CD4-positive, CD25-positive, alpha-beta regulatory T cell (primary cell): ENCODE data around the gene LILRB4. TPM values are rescaled to one million over a fixed set of nuclear protein-coding genes. Genes with fewer than 3 reads are reported as not detected.
A peak's percentile ranks its signal among the peaks of the same experiment; 100 is the strongest.
"Not testable (repeated sequence)": the region's sequence is repeated elsewhere in the genome, so short reads cannot be mapped to it uniquely, and the experiment has no call there.

ENCODE experiments used
- ATAC-seq, 2 donors: fragments of 150-1000 bp; cut with Tn5 transposase; one replicate each; pipeline ENCODE4 v1.10.0; 2021; ENCODE audit warnings: low read depth in 2 of 2, moderate number of reproducible peaks in 2 of 2, moderate library complexity in 1 of 2
- DNase-seq, 3 donors: peaks; one replicate each; pipeline versions ENCODE4 v3.0.0 to v3.0.0-alpha.2; 2012 to 2022; ENCODE audit warnings: mixed read lengths in 1 of 3
- H3K27ac ChIP-seq: one replicate; pipeline ENCODE4 v1.7.0; 2013; ENCODE audit warnings: mild to moderate bottlenecking, low read length; ENCODE audit not compliant: insufficient read depth, poor library complexity, severe bottlenecking
- H3K27me3 ChIP-seq: one replicate; pipeline ENCODE4 v1.7.0; 2013; ENCODE audit warnings: low read length; ENCODE audit not compliant: control insufficient read depth, insufficient read depth
- H3K36me3 ChIP-seq: one replicate; pipeline ENCODE4 v1.7.0; 2013; ENCODE audit warnings: mild to moderate bottlenecking, low read length, moderate library complexity; ENCODE audit not compliant: control insufficient read depth, insufficient read depth
- H3K4me1 ChIP-seq: 2 replicates; pipeline ENCODE4 v1.7.0; 2013; ENCODE audit warnings: mild to moderate bottlenecking, low read length; ENCODE audit not compliant: insufficient read depth, control insufficient read depth, poor library complexity, severe bottlenecking
- H3K4me3 ChIP-seq: one replicate; pipeline ENCODE4 v1.7.0; 2013; ENCODE audit warnings: low read depth, mild to moderate bottlenecking, low read length, moderate library complexity
- H3K9me3 ChIP-seq, 2 experiments: 1 replicate in 1 of 2; 2 replicates in 1 of 2; pipeline ENCODE4 v1.7.0; 2013; ENCODE audit warnings: low read length in 2 of 2, mild to moderate bottlenecking in 1 of 2, moderate library complexity in 1 of 2; ENCODE audit not compliant: control insufficient read depth in 2 of 2
- H3K27ac Mint-ChIP-seq, 3 donors: one replicate each; pipeline ENCODE4 v1.8.0; 2020 to 2022; ENCODE audit warnings: mild to moderate bottlenecking in 3 of 3, mixed read lengths in 3 of 3, moderate library complexity in 2 of 3
- H3K27me3 Mint-ChIP-seq: one replicate; pipeline ENCODE4 v1.8.0; 2022; ENCODE audit warnings: mild to moderate bottlenecking, mixed read lengths
- H3K36me3 Mint-ChIP-seq: one replicate; pipeline ENCODE4 v1.8.0; 2020; ENCODE audit warnings: mixed read lengths
- H3K4me1 Mint-ChIP-seq, 4 donors: one replicate each; pipeline ENCODE4 v1.8.0; 2020 to 2022; ENCODE audit warnings: mixed read lengths in 4 of 4, mild to moderate bottlenecking in 1 of 4
- H3K4me3 Mint-ChIP-seq, 4 donors: one replicate each; pipeline ENCODE4 v1.8.0; 2020 to 2022; ENCODE audit warnings: mild to moderate bottlenecking in 4 of 4, mixed read lengths in 4 of 4, moderate library complexity in 3 of 4
- H3K9me3 Mint-ChIP-seq, 7 donors: one replicate each; pipeline ENCODE4 v1.8.0; 2020 to 2022; ENCODE audit warnings: mixed read lengths in 7 of 7, mild to moderate bottlenecking in 3 of 7, moderate library complexity in 2 of 7
- polyA plus RNA-seq, 4 donors: library from polyadenylated mRNA; unstranded; fragments of 300-500 nt; fragmentation: Illumina TruSeq; gene quantifications; one replicate each; pipeline ENCODE4 v1.2.3, GENCODE V29; 2021
- total RNA-seq: library from RNA; stranded (reverse); gene quantifications from one replicate; pipeline ENCODE4 v1.2.3, GENCODE V29; 2022

LILRB4 gene
- total and polyA plus RNA-seq, 5 donors from 2014 or later, result not detected

DNA sequence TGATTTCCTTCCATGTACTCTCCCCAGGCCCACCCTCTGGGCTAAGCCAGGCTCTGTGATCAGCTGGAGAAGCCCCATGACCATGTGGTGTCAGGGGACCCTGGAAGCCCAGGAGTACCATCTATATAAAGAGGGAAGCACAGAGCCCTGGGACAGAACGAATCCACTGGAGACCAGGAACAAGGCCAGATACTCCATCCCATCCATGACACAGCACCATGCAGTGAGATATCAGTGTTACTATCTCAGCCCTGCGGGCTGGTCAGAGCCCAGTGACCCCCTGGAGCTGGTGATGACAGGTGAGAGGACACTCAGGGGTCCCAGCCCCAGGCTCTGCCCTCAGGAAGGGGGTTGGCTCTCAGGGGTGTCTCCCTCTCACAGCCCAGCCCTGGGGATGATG is 34.0 kb downstream of the LILRB4 start:
- Mint-ChIP-seq H3K36me3 (no peaks in the 10 kb centered on the region), H3K4me3 (no peak overlapping the region), H3K27ac (no peak overlapping the region), H3K27me3 (peaks cover 16% of the 10 kb centered on the region), H3K4me1 (no peaks in the 10 kb centered on the region), H3K9me3 (no peaks in the 10 kb centered on the region)
- no peaks in the 10 kb centered on the region for H3K27me3 ChIP-seq
- no peaks in the 10 kb centered on the region for H3K36me3 ChIP-seq
- no peaks in the 10 kb centered on the region for H3K4me1 ChIP-seq
- H3K4me3 ChIP-seq, result no peak overlapping the region
- DNase-seq (no peak), ATAC-seq (no peak)
- no peak overlapping the region for H3K27ac ChIP-seq
- no peaks in the 10 kb centered on the region for H3K9me3 ChIP-seq

DNA sequence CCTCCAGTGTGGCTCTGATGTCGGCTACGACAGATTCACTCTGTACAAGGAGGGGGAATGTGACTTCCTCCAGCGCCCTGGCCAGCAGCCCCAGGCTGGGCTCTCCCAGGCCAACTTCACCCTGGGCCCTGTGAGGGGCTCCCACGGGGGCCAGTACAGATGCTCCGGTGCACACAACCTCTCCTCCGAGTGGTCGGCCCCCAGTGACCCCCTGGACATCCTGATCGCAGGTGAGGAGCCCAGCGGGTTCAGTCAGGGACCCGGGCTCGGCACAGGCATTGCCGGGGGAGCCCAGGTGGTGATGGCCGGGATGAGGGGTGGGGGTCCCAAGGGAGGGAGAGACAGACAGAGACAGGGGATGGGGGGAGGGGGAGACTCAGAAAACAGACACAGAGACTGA is 34.9 kb downstream of the LILRB4 start:
- not testable (repeated sequence) for H3K4me1 Mint-ChIP-seq, H3K36me3 Mint-ChIP-seq, H3K4me3 ChIP-seq, H3K36me3 ChIP-seq, H3K4me3 Mint-ChIP-seq, H3K27ac Mint-ChIP-seq, H3K27ac ChIP-seq, H3K4me1 ChIP-seq, H3K9me3 Mint-ChIP-seq, ATAC-seq, H3K9me3 ChIP-seq, H3K27me3 ChIP-seq, DNase-seq
- H3K27me3 Mint-ChIP-seq, result peaks cover 16% of the 10 kb centered on the region

DNA sequence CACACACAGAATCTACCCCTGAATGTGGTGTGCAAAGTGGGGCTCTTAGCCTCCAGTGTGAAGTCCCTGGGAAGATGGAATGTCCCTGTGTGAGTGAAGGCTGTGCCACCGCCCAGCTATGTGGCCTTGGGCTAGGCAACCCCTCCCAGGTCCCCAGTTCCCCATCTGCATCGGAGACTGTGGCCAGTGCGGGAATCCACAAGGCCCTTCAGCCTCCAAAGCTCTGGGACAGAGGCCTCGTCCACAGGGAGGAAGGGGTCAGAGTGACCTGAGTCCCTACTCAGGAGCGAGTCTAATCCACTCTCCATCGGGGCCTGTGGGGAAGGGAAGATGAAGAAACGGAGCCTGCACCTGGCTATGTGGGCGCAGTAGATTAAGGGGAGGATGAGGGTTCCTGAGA is 42.1 kb downstream of the LILRB4 start:
- no peak for ATAC-seq
- Mint-ChIP-seq H3K4me3 (no peak overlapping the region), H3K27ac (peak overlapping the region in 1 of 3 donors; percentile 92), H3K27me3 (peaks cover 17% of the 10 kb centered on the region), H3K9me3 (peaks cover 0 to 3% (median 0%) of the 10 kb centered on the region in 7 donors), H3K36me3 (no peaks in the 10 kb centered on the region), H3K4me1 (peaks cover 0 to 11% (median 2%) of the 10 kb centered on the region in 4 donors)
- Histone ChIP-seq H3K4me1 (peaks cover 5% of the 10 kb centered on the region), H3K36me3 (no peaks in the 10 kb centered on the region), H3K9me3 (no peaks in the 10 kb centered on the region), H3K27ac (no peak overlapping the region), H3K4me3 (no peak overlapping the region), H3K27me3 (no peaks in the 10 kb centered on the region)
- DNase-seq, result no peak

DNA sequence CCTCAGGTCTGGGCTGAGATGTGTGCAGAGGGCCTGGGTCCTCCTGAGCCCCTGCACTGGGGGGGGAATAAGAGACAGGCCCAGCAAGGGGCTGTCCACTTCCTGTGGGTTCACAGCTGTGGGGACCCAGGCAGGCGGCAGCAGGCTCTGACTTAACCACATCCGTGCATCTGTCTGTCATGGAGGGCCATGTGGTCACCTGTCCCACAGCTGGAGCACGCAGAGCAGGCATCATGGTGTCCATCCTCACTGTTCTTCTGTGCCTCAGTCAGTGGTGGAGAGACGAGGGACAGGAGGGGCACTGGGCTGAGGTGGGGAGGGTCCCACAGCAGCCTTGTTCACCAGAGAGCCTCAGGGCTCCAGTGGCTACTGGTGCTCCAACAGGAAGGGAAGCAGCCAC is 45.2 kb downstream of the LILRB4 start:
- Mint-ChIP-seq H3K9me3 (peaks cover 0 to 4% (median 0%) of the 10 kb centered on the region in 7 donors), H3K4me3 (no peak overlapping the region), H3K36me3 (no peaks in the 10 kb centered on the region), H3K27me3 (peaks cover 11% of the 10 kb centered on the region), H3K4me1 (peaks cover 0 to 13% (median 2%) of the 10 kb centered on the region in 4 donors), H3K27ac (no peak overlapping the region)
- Histone ChIP-seq H3K4me1 (peaks cover 5% of the 10 kb centered on the region), H3K36me3 (no peaks in the 10 kb centered on the region), H3K27ac (no peak overlapping the region), H3K9me3 (no peaks in the 10 kb centered on the region), H3K4me3 (no peak overlapping the region), H3K27me3 (no peaks in the 10 kb centered on the region)
- DNase-seq (peak in 1 of 3 donors; percentile 13), ATAC-seq (peak in 1 of 2 donors; percentile 46)

DNA sequence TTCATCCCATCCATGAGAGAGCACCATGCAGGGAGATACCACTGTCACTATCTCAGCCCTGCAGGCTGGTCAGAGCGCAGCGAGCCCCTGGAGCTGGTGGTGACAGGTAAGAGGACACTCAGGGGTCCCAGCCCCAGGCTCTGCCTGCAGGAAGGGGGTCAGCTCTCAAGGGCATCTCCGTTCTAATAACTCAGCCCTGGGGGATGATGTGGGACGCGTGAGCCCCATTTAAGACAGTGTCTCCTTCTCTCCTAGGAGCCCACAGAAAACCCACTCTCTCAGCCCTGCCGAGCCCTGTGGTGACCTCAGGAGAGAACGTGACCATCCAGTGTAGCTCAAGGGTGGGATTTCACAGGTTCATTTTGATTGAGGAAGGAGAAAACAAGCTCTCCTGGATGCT is 46.0 kb downstream of the LILRB4 start:
- Mint-ChIP-seq H3K27me3 (peaks cover 11% of the 10 kb centered on the region), H3K9me3 (peaks cover 0 to 6% (median 0%) of the 10 kb centered on the region in 7 donors), H3K27ac (no peak overlapping the region), H3K4me1 (peaks cover 0 to 13% (median 2%) of the 10 kb centered on the region in 4 donors), H3K36me3 (no peaks in the 10 kb centered on the region), H3K4me3 (no peak overlapping the region)
- DNase-seq, result no peak
- Histone ChIP-seq H3K4me3 (no peak overlapping the region), H3K9me3 (no peaks in the 10 kb centered on the region), H3K4me1 (peaks cover 5% of the 10 kb centered on the region), H3K27ac (no peak overlapping the region), H3K36me3 (no peaks in the 10 kb centered on the region), H3K27me3 (no peaks in the 10 kb centered on the region)
- ATAC-seq, result no peak

DNA sequence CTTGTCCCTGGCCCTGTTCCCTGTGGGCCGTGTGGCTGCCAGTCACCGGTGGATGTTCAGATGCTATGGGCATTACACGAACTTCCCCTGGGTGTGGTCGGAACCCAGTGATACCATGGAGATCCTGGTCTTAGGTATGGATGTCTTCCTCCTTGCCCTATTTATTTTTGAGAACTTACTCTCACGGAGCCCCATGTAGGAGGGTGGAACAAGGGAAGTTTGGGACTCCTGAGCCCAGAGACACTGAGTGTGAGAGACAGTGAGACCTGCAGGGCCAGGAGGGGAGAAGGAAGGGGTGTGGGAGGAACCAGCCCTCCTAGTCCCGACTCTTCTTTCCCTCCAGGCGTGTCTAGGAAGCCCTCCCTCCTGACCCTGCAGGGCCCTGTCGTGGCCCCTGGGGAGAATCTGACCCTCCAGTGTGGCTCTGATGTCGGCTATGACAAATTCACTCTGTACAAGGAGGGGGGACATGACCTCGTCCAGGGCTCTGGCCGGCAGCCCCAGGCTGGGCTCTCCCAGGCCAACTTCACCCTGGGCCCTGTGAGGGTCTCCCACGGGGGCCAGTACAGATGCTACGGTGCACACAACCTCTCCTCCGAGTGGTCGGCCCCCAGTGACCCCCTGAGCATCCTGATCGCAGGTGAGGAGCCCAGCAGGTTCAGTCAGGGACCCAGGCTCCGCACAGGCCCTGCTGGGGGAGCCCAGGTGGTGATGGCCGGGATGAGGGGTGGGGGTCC is 46.6 kb downstream of the LILRB4 start:
- H3K4me1 ChIP-seq, result peaks cover 5% of the 10 kb centered on the region
- H3K9me3 ChIP-seq, result no peaks in the 10 kb centered on the region
- H3K27me3 ChIP-seq, result no peaks in the 10 kb centered on the region
- DNase-seq, result no peak
- no peak for ATAC-seq
- no peaks in the 10 kb centered on the region for H3K36me3 ChIP-seq
- H3K4me3 ChIP-seq, result no peak overlapping the region
- H3K27ac ChIP-seq, result no peak overlapping the region
- Mint-ChIP-seq H3K27ac (no peak overlapping the region), H3K4me3 (no peak overlapping the region), H3K36me3 (no peaks in the 10 kb centered on the region), H3K27me3 (peaks cover 11% of the 10 kb centered on the region), H3K9me3 (peaks cover 0 to 6% (median 0%) of the 10 kb centered on the region in 7 donors), H3K4me1 (peaks cover 0 to 13% (median 2%) of the 10 kb centered on the region in 4 donors)

DNA sequence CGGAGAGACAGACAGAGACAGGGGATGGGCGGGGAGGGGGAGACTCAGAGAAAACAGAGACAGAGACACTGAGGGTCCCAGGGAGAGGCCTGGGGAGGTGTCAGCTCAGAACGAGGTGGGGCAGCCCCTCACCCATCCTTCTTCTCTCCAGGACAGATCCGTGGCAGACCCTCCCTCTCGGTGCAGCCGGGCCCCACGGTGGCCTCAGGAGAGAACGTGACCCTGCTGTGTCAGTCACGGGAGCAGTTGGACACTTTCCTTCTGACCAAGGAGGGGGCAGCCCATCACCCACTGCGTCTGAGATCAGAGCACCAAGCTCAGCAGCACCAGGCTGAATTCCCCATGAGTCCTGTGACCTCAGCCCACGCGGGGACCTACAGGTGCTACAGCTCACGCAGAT is 47.2 kb downstream of the LILRB4 start:
- not testable (repeated sequence) for H3K27ac Mint-ChIP-seq, H3K4me3 ChIP-seq, H3K4me1 ChIP-seq, ATAC-seq, H3K36me3 Mint-ChIP-seq, DNase-seq, H3K9me3 ChIP-seq, H3K4me3 Mint-ChIP-seq, H3K27ac ChIP-seq, H3K27me3 ChIP-seq, H3K9me3 Mint-ChIP-seq, H3K36me3 ChIP-seq
- Mint-ChIP-seq H3K4me1 (peaks cover 0 to 13% (median 2%) of the 10 kb centered on the region in 4 donors), H3K27me3 (peaks cover 11% of the 10 kb centered on the region)
